IMR-90 (cell line): ENCODE measurements around the gene DNAJC19. TPM values are rescaled to one million over a fixed set of nuclear protein-coding genes. Genes with fewer than 3 reads are reported as not detected.

Experiments
- ATAC-seq: fragments of 200-7000 bp; cut with Tn5 transposase; 2 replicates; pipeline ENCODE4 v1.9.1; 2020; ENCODE audit warnings: low read depth, mild to moderate bottlenecking, moderate library complexity
- BruUV-seq: library from RNA; stranded (reverse); fragments of 400-500 nt; replicated peaks from 2 replicates; lab custom pipeline; 2021; lab: Mats Ljungman, UMichigan
- CTCF ChIA-PET: fragments of 300-600 bp; formaldehyde crosslinking; extraction: SDS; loops from one replicate; lab custom pipeline; 2021; ENCODE audit warnings: antibody characterized with exemption; lab: Yijun Ruan, JAX
- POLR2A ChIA-PET: fragments of 300-600 bp; sonication (Branson Sonifier 250); formaldehyde crosslinking; loops from one replicate; lab custom pipeline; 2022; ENCODE audit warnings: antibody characterized with exemption; ENCODE audit not compliant: unreplicated experiment; lab: Charles Lee
- DNase-seq: peaks from one replicate; pipeline ENCODE4 v3.0.0; 2013
- H2AFZ ChIP-seq: replicated peaks from 2 replicates; pipeline ENCODE3; 2013; ENCODE audit warnings: low read length, mild to moderate bottlenecking; ENCODE audit not compliant: poor library complexity
- H2AK5ac ChIP-seq: 2 replicates; pipeline ENCODE4 v1.6.1; 2013; ENCODE audit warnings: low read depth, low read length, inconsistent platforms
- H2AK9ac ChIP-seq: replicated peaks from 2 replicates; pipeline ENCODE3; 2013; ENCODE audit warnings: mild to moderate bottlenecking, low read depth, low read length, moderate library complexity; ENCODE audit not compliant: poor library complexity
- H2BK120ac ChIP-seq: 2 replicates; pipeline ENCODE4 v1.6.1; 2013; ENCODE audit warnings: low read depth, low read length, inconsistent platforms
- H2BK15ac ChIP-seq: 3 replicates; pipeline ENCODE4 v1.6.1; 2013; ENCODE audit warnings: low read depth, low read length, inconsistent platforms
- H2BK20ac ChIP-seq: 2 replicates; pipeline ENCODE4 v1.6.1; 2013; ENCODE audit warnings: low read depth, mild to moderate bottlenecking, inconsistent platforms, low read length, moderate library complexity
- H2BK5ac ChIP-seq: 2 replicates; pipeline ENCODE4 v1.6.1; 2013; ENCODE audit warnings: mild to moderate bottlenecking, low read depth, low read length, inconsistent platforms; ENCODE audit not compliant: poor library complexity, severe bottlenecking
- H3K14ac ChIP-seq: replicated peaks from 2 replicates; pipeline ENCODE4 v1.6.1; 2013; ENCODE audit warnings: low read depth, low read length, inconsistent platforms
- H3K18ac ChIP-seq: 2 replicates; pipeline ENCODE4 v1.6.1; 2013; ENCODE audit warnings: low read depth, low read length, control low read depth
- H3K23ac ChIP-seq: 2 replicates; pipeline ENCODE4 v1.6.1; 2013; ENCODE audit warnings: low read depth, low read length, inconsistent platforms
- H3K27ac ChIP-seq: 2 replicates; pipeline ENCODE4 v1.5.1; 2013; ENCODE audit warnings: mild to moderate bottlenecking, control low read depth, low read length; ENCODE audit not compliant: insufficient read depth
- H3K27me3 ChIP-seq: 2 replicates; pipeline ENCODE4 v1.6.1; 2013; ENCODE audit warnings: low read length; ENCODE audit not compliant: control insufficient read depth, insufficient read depth
- H3K36me3 ChIP-seq: 2 replicates; pipeline ENCODE4 v1.6.1; 2013; ENCODE audit warnings: low read length, mixed read lengths; ENCODE audit not compliant: control insufficient read depth, insufficient read depth
- H3K4ac ChIP-seq: 2 replicates; pipeline ENCODE4 v1.6.1; 2013; ENCODE audit warnings: low read depth, low read length, inconsistent platforms
- H3K4me1 ChIP-seq: 2 replicates; pipeline ENCODE4 v1.6.1; 2013; ENCODE audit warnings: low read length, mixed read lengths; ENCODE audit not compliant: control insufficient read depth, insufficient read depth
- H3K4me2 ChIP-seq: 2 replicates; pipeline ENCODE4 v1.6.1; 2013; ENCODE audit warnings: low read depth, mild to moderate bottlenecking, control low read depth, low read length, moderate library complexity
- H3K4me3 ChIP-seq: 2 replicates; pipeline ENCODE4 v1.5.1; 2013; ENCODE audit warnings: low read depth, mild to moderate bottlenecking, control low read depth, low read length, moderate library complexity; ENCODE audit not compliant: insufficient read depth
- H3K56ac ChIP-seq: 2 replicates; pipeline ENCODE4 v1.6.1; 2013; ENCODE audit warnings: low read length, inconsistent platforms; ENCODE audit not compliant: insufficient read depth; ENCODE audit errors: extremely low read depth
- H3K79me1 ChIP-seq, 2 experiments: 2 replicates each; pipeline ENCODE4 v1.6.1; 2013; ENCODE audit warnings: low read length in 2 of 2, inconsistent platforms in 1 of 2, low read depth in 1 of 2
- H3K9ac ChIP-seq: 2 replicates; pipeline ENCODE4 v1.6.1; 2013; ENCODE audit warnings: low read depth, low read length, control low read depth
- H3K9me1 ChIP-seq: 2 replicates; pipeline ENCODE4 v1.6.1; 2013; ENCODE audit warnings: low read length, inconsistent platforms; ENCODE audit not compliant: insufficient read depth
- H3K9me3 ChIP-seq: 2 replicates; pipeline ENCODE4 v1.6.1; 2013; ENCODE audit warnings: low read length; ENCODE audit not compliant: control insufficient read depth, insufficient read depth
- H4K20me1 ChIP-seq: 2 replicates; pipeline ENCODE4 v1.6.1; 2013; ENCODE audit warnings: low read length, inconsistent platforms; ENCODE audit not compliant: insufficient read depth
- H4K5ac ChIP-seq: 2 replicates; pipeline ENCODE4 v1.6.1; 2013; ENCODE audit warnings: mild to moderate bottlenecking, low read depth, low read length, control low read depth
- H4K8ac ChIP-seq, 2 experiments: 2 replicates each; pipeline ENCODE4 v1.6.1; 2013; ENCODE audit warnings: low read depth in 2 of 2, low read length in 2 of 2, control low read depth in 1 of 2, inconsistent platforms in 1 of 2
- H4K91ac ChIP-seq: 2 replicates; pipeline ENCODE4 v1.6.1; 2013; ENCODE audit warnings: low read depth, low read length, inconsistent platforms; ENCODE audit not compliant: insufficient read depth
- BHLHE40 ChIP-seq: fragments of 150-350 bp; IDR thresholded peaks from 2 replicates; pipeline ENCODE4 v1.6.1; 2016; ENCODE audit warnings: mild to moderate bottlenecking, low read depth, low read length
- CEBPB ChIP-seq: IDR thresholded peaks from 2 replicates; pipeline ENCODE4 v1.6.1; 2012; ENCODE audit warnings: low read depth, low read length, improper control_type of control experiment
- CHD1 ChIP-seq: IDR thresholded peaks from 2 replicates; pipeline ENCODE4 v1.6.1; 2012; ENCODE audit warnings: low read depth, low read length, improper control_type of control experiment
- FOS ChIP-seq: fragments of 150-350 bp; IDR thresholded peaks from 2 replicates; pipeline ENCODE4 v1.6.1; 2016; ENCODE audit warnings: low read depth, low read length
- MAFK ChIP-seq: IDR thresholded peaks from 2 replicates; pipeline ENCODE4 v1.6.1; 2012; ENCODE audit warnings: low read depth, low read length, improper control_type of control experiment
- MAZ ChIP-seq: IDR thresholded peaks from 2 replicates; pipeline ENCODE4 v1.6.1; 2012; ENCODE audit warnings: low read depth, mild to moderate bottlenecking, low read length, improper control_type of control experiment, moderate library complexity, borderline replicate concordance
- MXI1 ChIP-seq: IDR thresholded peaks from 2 replicates; pipeline ENCODE4 v1.6.1; 2012; ENCODE audit warnings: low read depth, mild to moderate bottlenecking, low read length, moderate library complexity, borderline replicate concordance
- NFE2L2 ChIP-seq: fragments of 150-350 bp; IDR thresholded peaks from 2 replicates; pipeline ENCODE4 v1.6.1; 2016; ENCODE audit warnings: low read depth, mild to moderate bottlenecking, low read length
- POLR2A ChIP-seq: IDR thresholded peaks from 2 replicates; pipeline ENCODE4 v1.6.1; 2012; ENCODE audit warnings: mild to moderate bottlenecking, low read depth, low read length
- RAD21 ChIP-seq: IDR thresholded peaks from 2 replicates; pipeline ENCODE4 v1.6.1; 2012; ENCODE audit warnings: low read length, improper control_type of control experiment
- RCOR1 ChIP-seq: IDR thresholded peaks from 2 replicates; pipeline ENCODE4 v1.6.1; 2012; ENCODE audit warnings: mild to moderate bottlenecking, low read length, improper control_type of control experiment; ENCODE audit not compliant: insufficient replicate concordance
- RFX5 ChIP-seq: IDR thresholded peaks from 2 replicates; pipeline ENCODE4 v1.8.0; 2012; ENCODE audit warnings: low read depth, mild to moderate bottlenecking, low read length, moderate library complexity
- SMC3 ChIP-seq: fragments of 150-350 bp; IDR thresholded peaks from 2 replicates; pipeline ENCODE4 v1.6.1; 2016; ENCODE audit warnings: low read depth, mild to moderate bottlenecking, antibody characterized with exemption, low read length, moderate library complexity
- WGBS, 2 experiments: methylation state at CpG; one replicate each; pipeline versions ENCODE4 v1.1.5 to v1.1.7; 2013; ENCODE audit warnings: missing lambda C conversion rate in 2 of 2; ENCODE audit not compliant: insufficient read length in 1 of 2; ENCODE audit errors: extremely low coverage in 2 of 2; 5-methylcytosine and 5-hydroxymethylcytosine counted together
- dilution Hi-C: fragments of 300-500 bp; cut with HindIII; formaldehyde crosslinking; loops from one replicate; pipeline ENCODE4 v1.14.3; 2018; ENCODE audit warnings: low sequenced_read_pairs; ENCODE audit not compliant: unreplicated experiment
- in situ Hi-C: fragments of 300-500 bp; cut with MboI; formaldehyde crosslinking; loops from 3 replicates; pipeline ENCODE4 v1.14.3; 2019; ENCODE audit warnings: low sequenced_read_pairs, inconsistent platforms, mixed read lengths
- intact Hi-C: fragments of 100-400 bp; cut with micrococcal nuclease; formaldehyde crosslinking; loops from 2 replicates; pipeline ENCODE4 v1.10.0; 2022
- polyA plus RNA-seq, 3 experiments: library from polyadenylated mRNA; depleted of rRNA; stranded (reverse); fragments of >200 nt; gene quantifications; 2 replicates each; pipeline ENCODE4 v1.2.3, GENCODE V29; 2012; ENCODE audit warnings: low replicate concordance in 1 of 3
- total RNA-seq: library from RNA; depleted of rRNA; stranded (reverse); fragments of >200 nt; gene quantifications from 2 replicates; pipeline ENCODE4 v1.2.3, GENCODE V29; 2012
- TF ChIP-seq, protein P1 (sequence below): fragments of 150-350 bp; IDR thresholded peaks from 2 replicates; pipeline ENCODE4 v1.6.1; 2017; ENCODE audit warnings: mild to moderate bottlenecking, antibody characterized with exemption, low read length, low read depth
- TF ChIP-seq, protein P2 (sequence below): fragments of 150-350 bp; IDR thresholded peaks from 2 replicates; pipeline ENCODE4 v1.6.1; 2016; ENCODE audit warnings: low read depth, mild to moderate bottlenecking, low read length, moderate library complexity, borderline replicate concordance
- TF ChIP-seq, protein P3 (sequence below): conservative IDR thresholded peaks from 2 replicates; pipeline ENCODE4 v1.5.1; 2012; ENCODE audit warnings: mild to moderate bottlenecking, low read depth, low read length, improper control_type of control experiment

Gene DNAJC19
- total and polyA plus RNA-seq, 2 of the 4 experiments (the other 2 are of a cell fraction), result 16.0 to 39.4 TPM

DNA sequence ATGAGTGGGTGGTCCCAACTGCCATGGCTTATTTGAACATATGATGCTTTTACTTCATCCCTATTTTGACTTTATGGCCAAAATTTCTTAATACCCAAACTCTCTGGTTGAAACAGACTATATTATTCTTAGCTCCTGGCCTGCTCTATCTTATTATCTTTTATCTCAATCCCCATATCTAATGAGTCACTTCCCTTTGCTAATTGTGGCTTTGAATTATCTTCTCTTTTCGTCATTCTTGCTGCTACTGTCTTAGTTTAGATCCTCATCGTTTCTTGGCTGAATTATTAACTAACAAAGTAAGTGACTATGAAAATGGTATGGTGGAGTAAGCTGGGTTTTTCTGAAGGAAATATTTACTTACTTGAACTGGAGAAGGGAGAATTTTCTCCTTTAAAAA lies 28.2 kb upstream of the DNAJC19 start:
- TF ChIP-seq RCOR1 (no peak), BHLHE40 (no peak), MAFK (no peak), NFE2L2 (no peak), RFX5 (no peak), MXI1 (no peak), RAD21 (no peak), CEBPB (no peak), MAZ (no peak), CHD1 (no peak), FOS (no peak), POLR2A (no peak), SMC3 (no peak)
- TF ChIP-seq, protein P1, sequence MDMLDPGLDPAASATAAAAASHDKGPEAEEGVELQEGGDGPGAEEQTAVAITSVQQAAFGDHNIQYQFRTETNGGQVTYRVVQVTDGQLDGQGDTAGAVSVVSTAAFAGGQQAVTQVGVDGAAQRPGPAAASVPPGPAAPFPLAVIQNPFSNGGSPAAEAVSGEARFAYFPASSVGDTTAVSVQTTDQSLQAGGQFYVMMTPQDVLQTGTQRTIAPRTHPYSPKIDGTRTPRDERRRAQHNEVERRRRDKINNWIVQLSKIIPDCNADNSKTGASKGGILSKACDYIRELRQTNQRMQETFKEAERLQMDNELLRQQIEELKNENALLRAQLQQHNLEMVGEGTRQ, result no peak
- TF ChIP-seq, protein P2, sequence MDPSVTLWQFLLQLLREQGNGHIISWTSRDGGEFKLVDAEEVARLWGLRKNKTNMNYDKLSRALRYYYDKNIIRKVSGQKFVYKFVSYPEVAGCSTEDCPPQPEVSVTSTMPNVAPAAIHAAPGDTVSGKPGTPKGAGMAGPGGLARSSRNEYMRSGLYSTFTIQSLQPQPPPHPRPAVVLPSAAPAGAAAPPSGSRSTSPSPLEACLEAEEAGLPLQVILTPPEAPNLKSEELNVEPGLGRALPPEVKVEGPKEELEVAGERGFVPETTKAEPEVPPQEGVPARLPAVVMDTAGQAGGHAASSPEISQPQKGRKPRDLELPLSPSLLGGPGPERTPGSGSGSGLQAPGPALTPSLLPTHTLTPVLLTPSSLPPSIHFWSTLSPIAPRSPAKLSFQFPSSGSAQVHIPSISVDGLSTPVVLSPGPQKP, result no peak
- TF ChIP-seq, protein P3, sequence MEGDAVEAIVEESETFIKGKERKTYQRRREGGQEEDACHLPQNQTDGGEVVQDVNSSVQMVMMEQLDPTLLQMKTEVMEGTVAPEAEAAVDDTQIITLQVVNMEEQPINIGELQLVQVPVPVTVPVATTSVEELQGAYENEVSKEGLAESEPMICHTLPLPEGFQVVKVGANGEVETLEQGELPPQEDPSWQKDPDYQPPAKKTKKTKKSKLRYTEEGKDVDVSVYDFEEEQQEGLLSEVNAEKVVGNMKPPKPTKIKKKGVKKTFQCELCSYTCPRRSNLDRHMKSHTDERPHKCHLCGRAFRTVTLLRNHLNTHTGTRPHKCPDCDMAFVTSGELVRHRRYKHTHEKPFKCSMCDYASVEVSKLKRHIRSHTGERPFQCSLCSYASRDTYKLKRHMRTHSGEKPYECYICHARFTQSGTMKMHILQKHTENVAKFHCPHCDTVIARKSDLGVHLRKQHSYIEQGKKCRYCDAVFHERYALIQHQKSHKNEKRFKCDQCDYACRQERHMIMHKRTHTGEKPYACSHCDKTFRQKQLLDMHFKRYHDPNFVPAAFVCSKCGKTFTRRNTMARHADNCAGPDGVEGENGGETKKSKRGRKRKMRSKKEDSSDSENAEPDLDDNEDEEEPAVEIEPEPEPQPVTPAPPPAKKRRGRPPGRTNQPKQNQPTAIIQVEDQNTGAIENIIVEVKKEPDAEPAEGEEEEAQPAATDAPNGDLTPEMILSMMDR, result no peak
- no peak overlapping the region for H3K4ac ChIP-seq
- no peak overlapping the region for H2BK120ac ChIP-seq
- POLR2A ChIA-PET, result no interaction called here
- no peak overlapping the region for H4K91ac ChIP-seq
- no peak overlapping the region for H2BK20ac ChIP-seq
- no peak overlapping the region for H3K4me3 ChIP-seq
- no peak overlapping the region for H2BK15ac ChIP-seq
- H3K27me3 ChIP-seq, result no peaks in the 10 kb centered on the region
- CTCF ChIA-PET, result interaction anchor here (0.6 kb wide), 1 partner anchor 40 kb away, joined by 3 read pairs; no protein-coding TSS in a partner anchor
- no peak overlapping the region for H4K8ac ChIP-seq
- ATAC-seq (no peak), DNase-seq (no peak)
- H3K27ac ChIP-seq, result no peak overlapping the region
- no peak overlapping the region for H3K56ac ChIP-seq
- dilution Hi-C loops, result no loop called here
- no peak overlapping the region for H4K5ac ChIP-seq
- H3K9me3 ChIP-seq, result peaks cover 2% of the 10 kb centered on the region
- in situ Hi-C loops, result no loop called here
- H3K23ac ChIP-seq, result no peak overlapping the region
- H3K9me1 ChIP-seq, result no peaks in the 10 kb centered on the region
- H2AK9ac ChIP-seq, result no peak overlapping the region
- no peaks in the 10 kb centered on the region for H4K20me1 ChIP-seq
- WGBS, 2 experiments, result no CpG with 5 or more reads among the region's 2 CpGs
- H3K36me3 ChIP-seq, result no peaks in the 10 kb centered on the region
- BruUV-seq, result no TSS peak
- no peaks in the 10 kb centered on the region for H3K79me1 ChIP-seq
- no peak overlapping the region for H3K4me2 ChIP-seq
- no peak overlapping the region for H3K18ac ChIP-seq
- H3K4me1 ChIP-seq, result no peaks in the 10 kb centered on the region
- intact Hi-C loops, result no loop called here
- no peak overlapping the region for H3K14ac ChIP-seq
- no peak overlapping the region for H2AK5ac ChIP-seq
- no peak overlapping the region for H2BK5ac ChIP-seq
- no peak overlapping the region for H3K9ac ChIP-seq
- H2AFZ ChIP-seq, result no peak overlapping the region
